Coronary artery (tissue), 2 donors: ENCODE data around the gene SETBP1.

Source experiments
- DNase-seq: peaks from one replicate; pipeline ENCODE4 v3.0.0-alpha.2; 2017; ENCODE audit warnings: low spot score
- H3K27ac ChIP-seq, 2 donors: fragments of 200-600 bp; sonication (generic); one replicate each; pipeline ENCODE4 v1.5.1; 2016 to 2019
- H3K4me3 ChIP-seq: fragments of 200-600 bp; sonication (generic); 2 replicates; pipeline ENCODE4 v1.5.1; 2016; ENCODE audit warnings: mild to moderate bottlenecking, moderate library complexity
- TF ChIP-seq, protein P1 (sequence below): fragments of 200-600 bp; sonication (generic); IDR thresholded peaks from one replicate; pipeline ENCODE4 v1.5.1; 2019; ENCODE audit warnings: antibody characterized with exemption

SETBP1 gene

DNA sequence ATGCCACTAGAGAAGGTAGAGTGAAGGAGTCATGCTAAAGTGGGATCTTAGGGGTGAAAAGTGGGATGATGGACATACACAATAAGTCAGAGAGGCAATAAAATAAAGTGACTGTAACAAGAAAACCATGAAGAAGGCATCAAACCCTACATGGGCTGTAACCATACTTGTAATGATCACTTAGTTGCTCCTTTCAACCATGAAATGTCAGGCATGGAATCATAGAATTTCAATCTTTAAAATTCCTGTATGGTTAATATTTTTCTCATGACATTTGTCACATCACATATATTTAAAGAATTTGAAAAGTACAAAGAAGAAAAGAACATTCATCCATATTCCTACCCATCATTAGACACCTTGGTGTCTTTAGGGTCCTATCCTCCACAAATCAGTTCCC is 20.9 kb upstream of the SETBP1 start:
- no peak overlapping the region for H3K27ac ChIP-seq
- no peak for DNase-seq
- no peak overlapping the region for H3K4me3 ChIP-seq
- TF ChIP-seq, protein P1, sequence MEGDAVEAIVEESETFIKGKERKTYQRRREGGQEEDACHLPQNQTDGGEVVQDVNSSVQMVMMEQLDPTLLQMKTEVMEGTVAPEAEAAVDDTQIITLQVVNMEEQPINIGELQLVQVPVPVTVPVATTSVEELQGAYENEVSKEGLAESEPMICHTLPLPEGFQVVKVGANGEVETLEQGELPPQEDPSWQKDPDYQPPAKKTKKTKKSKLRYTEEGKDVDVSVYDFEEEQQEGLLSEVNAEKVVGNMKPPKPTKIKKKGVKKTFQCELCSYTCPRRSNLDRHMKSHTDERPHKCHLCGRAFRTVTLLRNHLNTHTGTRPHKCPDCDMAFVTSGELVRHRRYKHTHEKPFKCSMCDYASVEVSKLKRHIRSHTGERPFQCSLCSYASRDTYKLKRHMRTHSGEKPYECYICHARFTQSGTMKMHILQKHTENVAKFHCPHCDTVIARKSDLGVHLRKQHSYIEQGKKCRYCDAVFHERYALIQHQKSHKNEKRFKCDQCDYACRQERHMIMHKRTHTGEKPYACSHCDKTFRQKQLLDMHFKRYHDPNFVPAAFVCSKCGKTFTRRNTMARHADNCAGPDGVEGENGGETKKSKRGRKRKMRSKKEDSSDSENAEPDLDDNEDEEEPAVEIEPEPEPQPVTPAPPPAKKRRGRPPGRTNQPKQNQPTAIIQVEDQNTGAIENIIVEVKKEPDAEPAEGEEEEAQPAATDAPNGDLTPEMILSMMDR = no peak

DNA sequence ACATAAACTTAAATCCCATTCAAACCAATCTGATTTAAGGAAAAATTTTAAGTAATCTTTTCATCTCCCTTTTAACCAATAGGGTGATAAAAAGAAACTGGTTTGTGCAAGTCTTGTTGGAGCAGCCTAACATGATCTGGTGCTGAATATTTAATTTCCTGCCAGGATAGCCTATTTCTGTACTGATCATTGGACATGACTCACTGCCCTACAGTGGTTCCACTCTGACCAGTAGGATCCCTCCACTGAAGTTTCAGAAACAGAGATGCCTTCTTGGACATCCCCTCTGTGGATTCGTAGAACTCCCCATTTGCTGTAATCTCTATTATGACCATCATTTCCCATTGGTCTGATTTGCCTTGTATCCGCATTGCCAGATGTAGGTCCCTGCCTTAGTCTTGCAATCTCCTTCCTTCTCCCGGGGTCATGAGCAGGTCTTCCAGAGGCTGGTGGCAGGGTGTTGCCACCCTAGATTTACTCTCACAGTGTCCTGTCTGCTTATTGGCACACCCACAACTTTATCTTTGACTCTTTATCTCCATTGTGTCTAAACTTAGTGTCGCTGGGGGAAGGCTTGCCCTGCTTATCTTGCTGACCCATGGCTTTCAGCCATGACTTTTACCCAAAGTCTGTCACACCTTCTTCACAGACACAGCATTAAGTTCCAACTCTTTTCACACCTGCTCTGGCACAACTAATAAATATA is 12.3 kb upstream of the SETBP1 start:
- no peak for DNase-seq
- Histone ChIP-seq H3K27ac (no peak overlapping the region), H3K4me3 (no peak overlapping the region)
- TF ChIP-seq, protein P1 = no peak

DNA sequence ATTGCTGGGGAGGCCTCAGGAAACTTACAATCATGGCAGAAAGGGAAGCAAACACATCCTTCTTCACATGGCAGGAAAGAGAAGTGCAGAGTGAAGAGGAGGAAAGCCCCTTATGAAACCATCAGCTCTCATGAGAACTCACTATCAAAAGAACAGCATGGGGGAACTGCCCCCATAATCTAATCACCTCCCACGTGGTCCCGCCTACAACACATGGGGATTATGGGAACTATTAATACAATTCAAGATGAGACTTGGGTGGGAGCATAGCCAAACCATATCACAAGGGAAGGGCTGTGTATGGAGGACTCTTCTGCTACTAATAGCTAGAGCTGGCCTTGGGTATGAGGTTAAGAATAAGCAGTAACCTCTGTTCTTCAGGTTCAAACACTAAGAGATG is 8.8 kb upstream of the SETBP1 start:
- no peak for DNase-seq
- Histone ChIP-seq H3K27ac (no peak overlapping the region), H3K4me3 (no peak overlapping the region)
- TF ChIP-seq, protein P1 = no peak

DNA sequence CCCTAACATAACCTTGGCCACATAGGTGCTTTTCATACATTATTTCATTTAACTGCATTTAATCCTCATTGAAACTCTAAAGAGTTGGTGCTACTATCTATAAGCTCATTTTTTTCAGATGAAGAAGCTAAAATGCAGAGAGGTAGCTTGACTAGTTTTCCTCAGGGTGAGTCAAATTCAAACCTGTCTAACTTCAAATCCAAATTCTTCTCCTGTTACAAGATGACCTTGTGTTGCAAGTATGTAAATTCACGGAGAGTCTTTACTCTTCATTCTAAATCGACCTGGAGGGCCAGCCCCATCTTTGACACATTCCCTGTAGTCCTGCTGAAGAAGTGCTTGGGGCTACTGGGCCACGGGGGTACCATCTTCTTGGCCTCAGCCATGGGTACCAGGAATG is 8.2 kb upstream of the SETBP1 start:
- no peak overlapping the region for H3K27ac ChIP-seq
- DNase-seq = no peak
- no peak overlapping the region for H3K4me3 ChIP-seq
- TF ChIP-seq, protein P1 = no peak

DNA sequence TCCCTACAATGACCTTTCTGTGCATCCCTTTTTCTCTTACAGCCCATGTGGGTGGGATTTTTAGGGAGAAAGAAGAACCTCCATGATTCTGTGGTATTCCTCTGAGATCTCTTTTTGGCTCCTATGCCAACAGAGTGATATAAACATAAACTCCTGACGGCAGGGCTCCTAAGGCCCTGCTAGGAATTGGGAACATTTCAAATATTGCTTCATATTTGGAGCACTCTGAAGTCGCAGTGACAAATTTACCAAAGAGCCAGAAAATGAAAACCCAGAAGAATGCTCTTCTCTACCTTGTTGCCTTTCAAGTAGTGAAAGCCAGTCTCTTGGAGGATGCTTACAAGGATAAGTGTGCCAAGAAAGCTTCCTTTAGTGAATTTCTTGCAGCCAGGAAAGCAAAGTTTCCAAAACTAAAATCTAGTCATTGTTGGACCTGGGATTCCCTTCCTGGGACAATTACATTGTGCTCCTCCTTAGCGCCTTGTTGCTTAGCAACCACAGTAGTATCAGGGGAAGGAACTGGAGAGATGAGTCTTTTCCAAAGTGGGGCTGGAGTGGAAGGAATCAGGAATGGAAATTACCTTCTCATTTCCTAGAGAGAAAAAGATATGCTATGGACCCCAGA is 7.3 kb upstream of the SETBP1 start:
- Histone ChIP-seq H3K27ac (no peak overlapping the region), H3K4me3 (no peak overlapping the region)
- no peak for DNase-seq
- TF ChIP-seq, protein P1 = no peak

DNA sequence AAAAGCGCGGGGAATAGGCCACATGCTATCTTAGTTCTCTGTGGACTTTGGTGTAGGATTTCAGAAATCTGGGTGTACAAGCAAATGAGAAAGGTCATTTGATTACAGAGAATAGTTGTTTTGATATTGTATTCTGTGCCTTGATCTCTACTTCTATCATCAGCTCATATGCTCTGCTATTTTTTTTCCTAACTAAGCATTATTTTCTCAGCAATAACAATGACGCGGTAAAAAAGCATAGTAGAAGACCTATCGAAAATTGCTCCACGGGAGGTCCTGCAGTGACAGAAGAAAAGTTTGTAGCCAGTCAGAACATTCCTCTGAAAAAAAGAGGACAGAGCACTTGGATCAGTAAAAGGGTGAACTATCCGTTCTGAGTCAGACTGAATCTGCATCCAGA is 2.8 kb upstream of the SETBP1 start:
- no peak for DNase-seq
- H3K4me3 ChIP-seq = no peak overlapping the region
- TF ChIP-seq, protein P1 = no peak
- no peak overlapping the region for H3K27ac ChIP-seq

DNA sequence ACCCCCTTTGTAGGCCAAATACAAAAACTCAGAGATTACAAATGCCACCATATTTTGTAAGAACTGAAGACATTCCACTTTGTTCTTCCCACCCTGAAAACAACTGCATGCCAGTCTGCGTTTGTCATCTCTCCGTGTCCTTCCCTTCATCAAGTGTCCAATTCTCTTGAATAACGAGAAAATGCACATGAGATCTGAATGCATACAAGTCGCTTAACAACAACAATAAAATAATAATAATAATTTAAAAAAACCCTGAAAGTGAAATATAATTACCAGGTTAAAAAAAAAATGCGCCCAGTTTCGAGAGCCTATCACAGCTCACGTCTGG is 2.0 kb upstream of the SETBP1 start:
- TF ChIP-seq, protein P1 = no peak
- Histone ChIP-seq H3K27ac (peak overlapping the region in 1 of 2 donors; percentile 94), H3K4me3 (peak overlapping the region; percentile 92)
- DNase-seq = no peak
